Colonic mucosa (tissue), 4 donors: ENCODE measurements around the gene ADGRA3. TPM values are rescaled to one million over a fixed set of nuclear protein-coding genes. Genes with fewer than 3 reads are reported as not detected.

Source experiments
- DNase-seq: peaks from one replicate; pipeline ENCODE4 v3.0.0-alpha.2; 2020
- H3K27ac ChIP-seq: fragments of 200-600 bp; one replicate; pipeline ENCODE4 v1.8.0; 2021
- H3K27me3 ChIP-seq: fragments of 200-600 bp; one replicate; pipeline ENCODE4 v1.8.0; 2021
- H3K36me3 ChIP-seq: fragments of 200-600 bp; one replicate; pipeline ENCODE4 v1.8.0; 2021
- H3K4me1 ChIP-seq: fragments of 200-600 bp; one replicate; pipeline ENCODE4 v1.8.0; 2021; ENCODE audit warnings: mild to moderate bottlenecking
- H3K4me3 ChIP-seq: fragments of 200-600 bp; one replicate; pipeline ENCODE4 v1.8.0; 2021
- H3K9ac ChIP-seq, 2 donors: one replicate each; pipeline ENCODE4 v1.7.0; 2013; ENCODE audit warnings: control low read depth in 2 of 2, low read depth in 2 of 2, low read length in 2 of 2
- H3K9me3 ChIP-seq: fragments of 200-600 bp; one replicate; pipeline ENCODE4 v1.8.0; 2021
- intact Hi-C: fragments of 100-400 bp; cut with DNase I; formaldehyde crosslinking; loops from one replicate; pipeline ENCODE4 v1.14.1; 2022
- total RNA-seq, 2 donors: library from RNA; stranded (reverse); fragmentation: NEBNext Ultra II Directional in 1 of 2; extraction: Animal tissue kit (Norgen Biotek cat#: 25700) in 1 of 2; gene quantifications; one replicate each; pipeline ENCODE4 v1.2.1, GENCODE V29; 2021
- TF ChIP-seq, protein P1 (sequence below): fragments of 200-600 bp; IDR thresholded peaks from one replicate; pipeline ENCODE4 v1.8.0; 2022; ENCODE audit warnings: antibody characterized with exemption, mild to moderate bottlenecking
- donor health status: healthy.
- donor health status: DM: no; HTN: no; CAD: no.
- donor health status: DM: no; HTN: no; CAD: no.

ADGRA3 gene
- total RNA-seq, 2 donors from 2014 or later, result 34.8 to 47.2 TPM

- DNase-seq, result no peak
- intact Hi-C loops, result no loop called here
- no peaks in the 10 kb centered on the region for H3K4me1 ChIP-seq
These were observed 17.0 kb upstream of the ADGRA3 start for GRCh38 chr4:22532896-22533295.

DNA sequence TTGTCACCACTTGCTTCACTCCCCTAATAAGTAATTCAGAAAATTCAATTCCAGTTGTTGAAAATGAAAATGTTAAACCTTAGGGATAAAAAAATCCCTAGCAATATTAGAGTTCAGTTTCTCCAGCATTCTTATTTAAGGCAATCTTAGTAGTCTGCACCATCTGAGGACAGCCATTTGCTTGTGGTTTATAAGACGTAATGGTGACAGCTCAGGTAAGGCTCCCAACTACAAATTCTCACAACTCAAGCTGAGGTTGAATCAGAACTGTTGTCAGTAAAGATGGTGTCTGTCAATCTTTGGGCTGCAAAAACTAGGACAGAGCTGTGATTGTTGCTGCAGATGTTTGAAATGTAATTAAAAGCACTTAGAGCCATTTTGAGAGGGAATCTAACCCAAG, 16.3 kb upstream of the ADGRA3 start:
- TF ChIP-seq, protein P1, sequence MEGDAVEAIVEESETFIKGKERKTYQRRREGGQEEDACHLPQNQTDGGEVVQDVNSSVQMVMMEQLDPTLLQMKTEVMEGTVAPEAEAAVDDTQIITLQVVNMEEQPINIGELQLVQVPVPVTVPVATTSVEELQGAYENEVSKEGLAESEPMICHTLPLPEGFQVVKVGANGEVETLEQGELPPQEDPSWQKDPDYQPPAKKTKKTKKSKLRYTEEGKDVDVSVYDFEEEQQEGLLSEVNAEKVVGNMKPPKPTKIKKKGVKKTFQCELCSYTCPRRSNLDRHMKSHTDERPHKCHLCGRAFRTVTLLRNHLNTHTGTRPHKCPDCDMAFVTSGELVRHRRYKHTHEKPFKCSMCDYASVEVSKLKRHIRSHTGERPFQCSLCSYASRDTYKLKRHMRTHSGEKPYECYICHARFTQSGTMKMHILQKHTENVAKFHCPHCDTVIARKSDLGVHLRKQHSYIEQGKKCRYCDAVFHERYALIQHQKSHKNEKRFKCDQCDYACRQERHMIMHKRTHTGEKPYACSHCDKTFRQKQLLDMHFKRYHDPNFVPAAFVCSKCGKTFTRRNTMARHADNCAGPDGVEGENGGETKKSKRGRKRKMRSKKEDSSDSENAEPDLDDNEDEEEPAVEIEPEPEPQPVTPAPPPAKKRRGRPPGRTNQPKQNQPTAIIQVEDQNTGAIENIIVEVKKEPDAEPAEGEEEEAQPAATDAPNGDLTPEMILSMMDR, result no peak
- DNase-seq, result no peak
- no peaks in the 10 kb centered on the region for H3K36me3 ChIP-seq
- no peak overlapping the region for H3K4me3 ChIP-seq
- H3K9me3 ChIP-seq, result no peaks in the 10 kb centered on the region
- H3K27me3 ChIP-seq, result no peaks in the 10 kb centered on the region
- intact Hi-C loops, result no loop called here
- H3K4me1 ChIP-seq, result no peaks in the 10 kb centered on the region
- no peak overlapping the region for H3K9ac ChIP-seq
- no peak overlapping the region for H3K27ac ChIP-seq

More at GRCh38 chr4:22532896-22533295, 17.0 kb upstream of the ADGRA3 start:
- Histone ChIP-seq H3K36me3 (no peaks in the 10 kb centered on the region), H3K27me3 (no peaks in the 10 kb centered on the region), H3K4me3 (no peak overlapping the region), H3K27ac (no peak overlapping the region), H3K9ac (no peak overlapping the region), H3K9me3 (no peaks in the 10 kb centered on the region)
- TF ChIP-seq, protein P1, result no peak

DNA sequence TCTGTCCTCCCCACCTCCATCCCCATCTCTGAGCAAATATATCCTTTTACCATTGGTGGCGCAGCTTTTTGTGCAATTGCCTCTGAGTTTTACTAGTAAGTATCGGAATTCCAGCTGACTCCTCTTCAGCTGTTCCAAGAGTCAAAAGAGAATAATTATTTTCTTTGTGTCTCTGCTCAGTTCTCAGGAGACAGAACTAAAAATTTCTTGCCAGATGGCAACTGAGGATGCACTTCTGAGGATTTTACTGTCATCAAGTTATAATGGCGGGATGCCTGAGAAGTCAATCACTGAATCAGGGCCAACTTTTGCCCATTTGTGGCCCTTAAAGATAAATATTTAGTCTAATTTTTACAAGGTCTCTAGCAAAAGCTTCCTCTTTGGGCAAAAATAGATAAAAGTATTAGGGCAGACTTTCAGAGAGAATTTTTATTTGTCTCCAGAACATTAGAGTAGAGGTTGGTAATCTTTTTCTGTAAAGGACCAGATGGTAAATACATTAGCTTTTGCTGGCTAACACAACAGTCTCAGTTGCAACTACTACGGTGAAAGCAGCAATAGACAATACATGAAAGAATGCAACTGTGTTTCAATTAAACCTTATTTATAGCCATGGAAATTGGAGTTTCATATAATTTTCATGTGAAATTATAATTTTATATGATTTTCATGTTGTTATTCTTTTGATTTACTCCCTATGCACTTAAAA, 15.6 kb upstream of the ADGRA3 start:
- intact Hi-C loops, result no loop called here
- no peak overlapping the region for H3K27ac ChIP-seq

DNA sequence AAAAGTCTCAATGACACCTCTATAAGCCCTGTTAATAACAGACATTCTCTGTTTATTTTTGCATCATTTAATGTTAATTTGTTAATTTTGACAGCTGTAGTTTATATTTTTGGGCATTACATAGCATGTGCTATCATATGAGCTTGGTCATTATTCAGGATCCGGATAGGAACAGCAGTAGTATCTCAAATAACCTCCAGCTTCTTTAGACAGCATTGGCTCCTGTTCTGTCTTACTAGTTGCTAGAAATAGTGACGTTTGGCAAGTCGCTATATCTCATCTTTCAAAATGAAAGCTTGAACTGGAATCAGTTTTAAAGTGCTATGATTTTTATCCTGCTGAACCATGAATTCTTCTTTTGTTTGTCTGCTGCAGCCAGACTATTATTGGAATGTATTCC, 9.0 kb upstream of the ADGRA3 start:
- no peaks in the 10 kb centered on the region for H3K9me3 ChIP-seq
- intact Hi-C loops, result loop anchor here (10.0 kb wide), 1 partner anchor 80 kb away; no protein-coding TSS in a partner anchor
- TF ChIP-seq, protein P1, result no peak
- no peak for DNase-seq
- H3K9ac ChIP-seq, result no peak overlapping the region
- H3K27ac ChIP-seq, result no peak overlapping the region
- no peaks in the 10 kb centered on the region for H3K36me3 ChIP-seq
- no peaks in the 10 kb centered on the region for H3K27me3 ChIP-seq
- H3K4me1 ChIP-seq, result no peaks in the 10 kb centered on the region
- H3K4me3 ChIP-seq, result no peak overlapping the region

More for the DNA sequence above, 15.6 kb upstream of the ADGRA3 start:
- TF ChIP-seq, protein P1, result no peak
- Histone ChIP-seq H3K36me3 (no peaks in the 10 kb centered on the region), H3K9me3 (no peaks in the 10 kb centered on the region), H3K4me1 (no peaks in the 10 kb centered on the region), H3K27me3 (no peaks in the 10 kb centered on the region), H3K4me3 (no peak overlapping the region), H3K9ac (no peak overlapping the region)
- DNase-seq, result no peak

DNA sequence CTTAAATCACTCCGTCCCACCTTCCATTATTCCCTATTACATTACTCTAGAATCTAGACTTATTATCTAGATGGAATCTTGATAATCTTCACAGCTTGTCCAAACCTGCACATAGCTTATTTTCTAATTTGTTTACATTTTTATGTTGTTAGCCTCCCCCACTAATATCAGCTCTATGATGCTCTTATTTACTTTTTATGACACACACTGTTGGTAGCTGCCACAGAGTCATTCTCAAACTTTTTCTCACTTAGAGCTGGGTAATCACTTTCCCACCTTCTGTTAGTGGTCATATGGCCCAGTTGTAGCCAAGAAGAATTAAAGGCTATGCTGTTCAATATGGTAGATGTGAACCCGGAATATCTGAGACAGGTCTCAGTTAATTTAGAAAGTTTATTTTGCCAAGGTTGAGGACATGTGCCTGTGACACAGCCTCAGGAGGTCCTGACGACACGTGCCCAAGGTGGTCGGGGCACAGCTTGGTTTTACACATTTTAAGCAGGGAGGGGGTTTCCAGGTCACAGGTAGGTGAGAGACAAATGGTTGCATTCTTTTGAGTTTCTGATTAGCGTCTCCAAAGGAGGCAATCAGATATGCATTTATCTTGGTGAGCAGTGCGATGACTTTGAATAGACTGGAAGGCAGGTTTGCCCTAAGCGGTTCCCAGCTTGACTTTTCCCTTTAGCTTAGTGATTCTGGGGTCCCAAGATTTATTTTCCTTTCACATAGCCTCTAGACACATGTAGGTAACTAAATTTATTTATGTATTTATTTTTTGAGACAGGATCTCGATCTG, 7.0 kb upstream of the ADGRA3 start:
- Histone ChIP-seq H3K9me3 (no peaks in the 10 kb centered on the region), H3K36me3 (no peaks in the 10 kb centered on the region), H3K9ac (no peak overlapping the region), H3K27ac (no peak overlapping the region), H3K4me3 (no peak overlapping the region), H3K4me1 (no peaks in the 10 kb centered on the region), H3K27me3 (no peaks in the 10 kb centered on the region)
- TF ChIP-seq, protein P1, result no peak
- intact Hi-C loops, result loop anchor here (10.0 kb wide), 1 partner anchor 82 kb away; no protein-coding TSS in a partner anchor
- no peak for DNase-seq
